SU-DHL-6 (cell line): ENCODE results near the gene NFAT5.

ENCODE experiments used
- H2AFZ ChIP-seq: fragments of 200-600 bp; sonication (generic); 2 replicates; pipeline ENCODE4 v1.6.1; 2014; ENCODE audit warnings: low read depth, mild to moderate bottlenecking, moderate library complexity, mixed read lengths, antibody characterized with exemption, low read length; ENCODE audit not compliant: severe bottlenecking
- H3F3A ChIP-seq: fragments of 200-600 bp; shearing (Covaris generic); 2 replicates; pipeline ENCODE4 v1.6.0; 2016; ENCODE audit warnings: antibody characterized with exemption, mild to moderate bottlenecking; ENCODE audit not compliant: insufficient read depth
- H3K27ac ChIP-seq: fragments of 200-600 bp; sonication (generic); 2 replicates; pipeline ENCODE4 v1.5.1; 2016; ENCODE audit warnings: low read depth, mild to moderate bottlenecking, low read length, moderate library complexity, mixed read lengths
- H3K27me3 ChIP-seq: fragments of 200-600 bp; sonication (generic), shearing (Covaris generic); 2 replicates; pipeline ENCODE4 v1.6.0; 2014; ENCODE audit warnings: mild to moderate bottlenecking, low read length
- H3K36me3 ChIP-seq: fragments of 200-600 bp; sonication (generic); 2 replicates; pipeline ENCODE4 v1.6.1; 2014; ENCODE audit warnings: mild to moderate bottlenecking, low read length, mixed read lengths
- H3K4me2 ChIP-seq: fragments of 300-600, 200-600 bp; shearing (Covaris generic), sonication (generic); 2 replicates; pipeline ENCODE4 v1.6.0; 2014; ENCODE audit warnings: low read length, low read depth, mild to moderate bottlenecking; ENCODE audit not compliant: poor library complexity, severe bottlenecking
- H3K4me3 ChIP-seq: fragments of 200-600 bp; sonication (generic); 2 replicates; pipeline ENCODE4 v1.5.1; 2014; ENCODE audit warnings: antibody characterized with exemption, low read length, mild to moderate bottlenecking, mixed read lengths; ENCODE audit not compliant: insufficient read depth, poor library complexity, severe bottlenecking
- H3K79me2 ChIP-seq: fragments of 200-600 bp; sonication (generic); 2 replicates; pipeline ENCODE4 v1.6.1; 2014; ENCODE audit warnings: mild to moderate bottlenecking, low read length, moderate library complexity; ENCODE audit not compliant: insufficient read depth
- H3K9ac ChIP-seq: fragments of 200-600 bp; sonication (generic); 2 replicates; pipeline ENCODE4 v1.7.0; 2014; ENCODE audit warnings: mild to moderate bottlenecking, low read length
- H3K9me2 ChIP-seq: fragments of 200-600 bp; sonication (generic); replicated peaks from 2 replicates; pipeline ENCODE4 v1.6.1; 2014; ENCODE audit warnings: low read length; ENCODE audit not compliant: insufficient read depth
- H3K9me3 ChIP-seq: fragments of 200-600 bp; sonication (generic); 2 replicates; pipeline ENCODE4 v1.6.1; 2014; ENCODE audit warnings: low read length, mixed read lengths; ENCODE audit not compliant: insufficient read depth
- H4K20me1 ChIP-seq: fragments of 200-600 bp; sonication (generic); 2 replicates; pipeline ENCODE4 v1.6.1; 2014; ENCODE audit warnings: low read depth, mild to moderate bottlenecking, antibody characterized with exemption, low read length, moderate library complexity, mixed read lengths
- EZH2phosphoT487 ChIP-seq: fragments of 200-600 bp; sonication (generic), shearing (Covaris generic); conservative IDR thresholded peaks from 2 replicates; pipeline ENCODE4 v1.6.1; 2018; ENCODE audit warnings: mild to moderate bottlenecking, antibody characterized with exemption, low read length, moderate library complexity, mixed read lengths
- TF ChIP-seq, protein P1 (sequence below): fragments of 200-600 bp; sonication (generic); IDR thresholded peaks from one replicate; pipeline ENCODE4 v1.5.1; 2017; ENCODE audit warnings: antibody characterized with exemption, mild to moderate bottlenecking, low read length, moderate library complexity; ENCODE audit not compliant: insufficient read depth, poor library complexity, severe bottlenecking

Gene NFAT5

DNA sequence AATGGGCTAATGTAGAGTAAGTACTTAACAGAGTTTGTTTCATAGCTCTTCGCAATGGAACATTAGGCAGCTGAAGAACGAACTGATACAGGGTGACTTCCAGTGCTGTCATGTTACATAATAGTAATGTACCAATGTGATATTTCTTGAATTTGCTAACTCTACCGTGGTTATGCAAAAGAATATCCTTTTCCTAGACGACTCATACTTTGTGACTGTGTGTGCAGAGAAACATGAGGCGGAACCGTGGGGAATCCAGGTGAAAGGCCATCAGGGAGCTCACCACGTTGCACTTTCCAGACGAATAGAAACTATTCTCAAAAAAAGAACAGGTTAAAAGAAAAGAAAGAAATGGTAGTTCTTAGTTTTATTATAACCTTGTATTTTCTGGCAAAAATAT lies 175.8 kb downstream of the NFAT5 start:
- Histone ChIP-seq H3K27me3 (no peaks in the 10 kb centered on the region), H4K20me1 (no peaks in the 10 kb centered on the region), H3K9me2 (no peaks in the 10 kb centered on the region), H3K4me3 (no peak overlapping the region), H3K9me3 (no peaks in the 10 kb centered on the region), H3F3A (no peaks in the 10 kb centered on the region), H2AFZ (no peak overlapping the region), H3K36me3 (peaks cover 16% of the 10 kb centered on the region; the same call in 1 of the 2 replicates), H3K4me2 (no peak overlapping the region), H3K27ac (no peak overlapping the region), H3K9ac (no peak overlapping the region), H3K79me2 (no peaks in the 10 kb centered on the region)
- TF ChIP-seq, protein P1, sequence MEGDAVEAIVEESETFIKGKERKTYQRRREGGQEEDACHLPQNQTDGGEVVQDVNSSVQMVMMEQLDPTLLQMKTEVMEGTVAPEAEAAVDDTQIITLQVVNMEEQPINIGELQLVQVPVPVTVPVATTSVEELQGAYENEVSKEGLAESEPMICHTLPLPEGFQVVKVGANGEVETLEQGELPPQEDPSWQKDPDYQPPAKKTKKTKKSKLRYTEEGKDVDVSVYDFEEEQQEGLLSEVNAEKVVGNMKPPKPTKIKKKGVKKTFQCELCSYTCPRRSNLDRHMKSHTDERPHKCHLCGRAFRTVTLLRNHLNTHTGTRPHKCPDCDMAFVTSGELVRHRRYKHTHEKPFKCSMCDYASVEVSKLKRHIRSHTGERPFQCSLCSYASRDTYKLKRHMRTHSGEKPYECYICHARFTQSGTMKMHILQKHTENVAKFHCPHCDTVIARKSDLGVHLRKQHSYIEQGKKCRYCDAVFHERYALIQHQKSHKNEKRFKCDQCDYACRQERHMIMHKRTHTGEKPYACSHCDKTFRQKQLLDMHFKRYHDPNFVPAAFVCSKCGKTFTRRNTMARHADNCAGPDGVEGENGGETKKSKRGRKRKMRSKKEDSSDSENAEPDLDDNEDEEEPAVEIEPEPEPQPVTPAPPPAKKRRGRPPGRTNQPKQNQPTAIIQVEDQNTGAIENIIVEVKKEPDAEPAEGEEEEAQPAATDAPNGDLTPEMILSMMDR: no peak

DNA sequence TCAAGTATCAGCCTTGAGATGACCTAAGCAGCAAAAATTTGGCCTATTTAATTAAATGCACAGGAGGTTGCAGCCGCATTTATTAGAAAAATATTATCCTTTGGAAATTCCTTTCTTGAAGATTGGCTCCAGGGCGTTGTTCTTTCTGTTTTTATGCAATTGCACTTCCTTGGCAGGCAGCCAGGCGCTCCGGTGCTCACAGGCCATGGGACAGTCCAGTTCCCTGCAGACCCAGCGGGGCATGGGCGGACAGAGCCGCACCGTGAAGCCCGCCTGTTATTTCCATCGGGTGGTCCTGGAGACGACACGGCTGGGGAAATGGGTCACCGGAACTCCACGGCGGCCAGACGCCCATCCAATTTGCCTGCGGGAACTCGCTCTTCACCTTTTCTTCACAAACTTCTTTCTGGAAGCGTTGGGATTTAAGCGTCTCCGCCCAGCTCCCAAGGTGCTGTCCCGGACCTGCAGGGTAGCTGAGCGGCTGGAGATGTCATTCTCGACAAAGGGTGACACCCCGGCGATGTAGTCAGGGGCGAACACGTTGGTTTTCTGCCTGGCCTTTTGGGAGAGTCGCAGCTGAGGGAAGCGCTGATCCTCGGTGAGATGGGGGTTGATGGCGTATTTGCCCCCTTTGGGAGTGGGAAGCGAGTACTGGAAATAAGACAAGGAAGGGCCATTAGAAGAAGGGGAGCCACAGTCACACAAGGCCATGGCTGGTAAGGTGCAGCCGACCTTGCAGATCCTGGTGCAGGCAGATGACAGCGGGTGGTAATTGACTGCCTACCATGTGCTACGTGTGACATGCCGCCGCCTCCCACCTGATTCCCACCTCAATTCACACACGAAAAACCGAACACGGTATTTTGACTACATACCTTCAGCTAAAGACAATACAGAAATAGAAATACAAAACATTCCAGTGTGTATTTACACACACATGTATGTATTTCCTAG lies 176.5 kb downstream of the NFAT5 start:
- H3K9ac ChIP-seq: no peak overlapping the region
- H3K36me3 ChIP-seq: peaks cover 16% of the 10 kb centered on the region; the same call in 1 of the 2 replicates
- no peaks in the 10 kb centered on the region for H3K9me3 ChIP-seq
- no peaks in the 10 kb centered on the region for H3K27me3 ChIP-seq
- H3K9me2 ChIP-seq: no peaks in the 10 kb centered on the region
- H3K4me2 ChIP-seq: no peak overlapping the region
- H3K4me3 ChIP-seq: no peak overlapping the region
- H3K79me2 ChIP-seq: no peaks in the 10 kb centered on the region
- no peak overlapping the region for H3K27ac ChIP-seq
- no peaks in the 10 kb centered on the region for H4K20me1 ChIP-seq
- no peaks in the 10 kb centered on the region for H3F3A ChIP-seq
- TF ChIP-seq EZH2phosphoT487: no peak
- TF ChIP-seq, protein P1: no peak
- H2AFZ ChIP-seq: no peak overlapping the region

DNA sequence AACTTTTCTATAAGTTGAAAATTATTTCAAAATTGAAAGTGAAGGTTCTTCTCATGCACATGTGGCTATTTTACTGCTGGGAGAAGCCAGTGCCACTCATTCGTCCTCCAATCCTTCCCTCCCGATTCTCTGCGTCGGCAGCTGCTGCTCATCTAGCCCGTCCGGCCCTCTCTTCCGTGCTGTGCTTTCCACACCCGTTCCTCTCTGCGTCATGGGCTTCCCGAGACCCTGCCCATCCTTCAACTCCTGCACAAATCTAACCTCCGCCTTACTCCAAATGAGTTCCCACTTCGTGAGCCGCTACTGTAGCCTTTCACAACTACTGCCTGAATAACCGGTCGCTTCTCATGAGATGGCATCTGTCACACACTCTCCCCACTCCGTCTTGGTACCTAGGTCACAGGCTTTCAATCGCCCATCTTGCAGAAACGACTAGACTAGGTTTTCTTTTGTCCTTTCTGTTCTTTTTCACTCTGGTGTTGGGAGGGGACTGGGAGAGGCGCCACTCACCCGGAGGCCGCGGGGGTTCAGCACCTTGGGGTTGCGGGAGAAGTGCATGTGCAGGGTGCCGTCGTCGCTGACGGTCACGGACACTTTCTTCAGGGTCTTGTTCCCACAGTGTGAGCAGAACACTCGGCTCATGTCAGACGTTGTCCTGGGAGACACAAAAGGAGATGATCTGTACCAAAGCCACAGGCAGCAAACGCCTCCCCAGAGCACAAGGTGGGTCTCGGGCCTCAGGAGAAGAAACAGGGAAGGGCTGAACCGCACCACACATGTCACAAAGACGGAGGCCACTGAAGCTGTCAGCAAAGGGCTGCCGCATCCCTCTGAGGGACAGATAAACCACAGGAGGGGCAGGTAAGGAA lies 178.8 kb downstream of the NFAT5 start:
- H3K27me3 ChIP-seq: no peaks in the 10 kb centered on the region
- TF ChIP-seq, protein P1: no peak
- no peak for TF ChIP-seq EZH2phosphoT487
- H3K4me3 ChIP-seq: no peak overlapping the region
- H4K20me1 ChIP-seq: no peaks in the 10 kb centered on the region
- no peak overlapping the region for H2AFZ ChIP-seq
- H3K9me3 ChIP-seq: no peaks in the 10 kb centered on the region
- H3F3A ChIP-seq: no peaks in the 10 kb centered on the region
- no peak overlapping the region for H3K4me2 ChIP-seq
- no peak overlapping the region for H3K27ac ChIP-seq
- H3K36me3 ChIP-seq: peaks cover 23% of the 10 kb centered on the region
- H3K9ac ChIP-seq: no peak overlapping the region
- H3K79me2 ChIP-seq: peaks cover 3% of the 10 kb centered on the region; the same call in 1 of the 2 replicates
- H3K9me2 ChIP-seq: no peaks in the 10 kb centered on the region
